Erythroblast (primary cell): ENCODE measurements around the gene CCNO.

ENCODE experiments used
- DNase-seq, 2 experiments: peaks; one replicate each; lab custom pipeline; 2025; lab: John Stamatoyannopoulos, UW
- GATA1 ChIP-seq: IDR thresholded peaks from 2 replicates; pipeline ENCODE4 v1.6.1; 2011; ENCODE audit warnings: low read depth, mild to moderate bottlenecking, control low read depth, low read length, moderate library complexity
- POLR2A ChIP-seq: IDR thresholded peaks from 2 replicates; pipeline ENCODE4 v1.6.1; 2011; ENCODE audit warnings: mild to moderate bottlenecking, low read length

The CCNO gene

GRCh38 chr5:55232985-55233928 is at the start of gene CCNO:
Gene CCNO (minus strand): TSS chr5:55233608. CDS start chr5:55233523, 85 bp downstream.
- peak; percentile 55 to 61 for DNase-seq
- TF ChIP-seq GATA1 (no peak), POLR2A (no peak)

GRCh38 chr5:55278778-55279177 is 45.4 kb upstream of the CCNO start:
- no peak for DNase-seq
- TF ChIP-seq POLR2A, result no peak
- no peak for TF ChIP-seq GATA1

GRCh38 chr5:55276771-55277170 is 43.4 kb upstream of the CCNO start:
- DNase-seq, result no peak
- TF ChIP-seq POLR2A (no peak), GATA1 (no peak)

- DNase-seq, result no peak
- TF ChIP-seq POLR2A (no peak), GATA1 (no peak)
Measured at GRCh38 chr5:55258339-55258738, 24.9 kb upstream of the CCNO start.

GRCh38 chr5:55254802-55255201 is 21.4 kb upstream of the CCNO start:
- no peak for DNase-seq
- TF ChIP-seq GATA1 (no peak), POLR2A (no peak)

- no peak for DNase-seq
- TF ChIP-seq POLR2A (no peak), GATA1 (no peak)
Measured at GRCh38 chr5:55250064-55250463, 16.7 kb upstream of the CCNO start.

- TF ChIP-seq POLR2A (no peak), GATA1 (no peak)
- no peak for DNase-seq
Measured at GRCh38 chr5:55241746-55242145, 8.3 kb upstream of the CCNO start.

- DNase-seq, result no peak
- TF ChIP-seq POLR2A (no peak), GATA1 (no peak)
Measured at GRCh38 chr5:55236800-55237199, 3.4 kb upstream of the CCNO start.

GRCh38 chr5:55234121-55234700 is 803 bp upstream of the CCNO start:
- DNase-seq, result peak; percentile 24 to 34
- no peak for TF ChIP-seq POLR2A
- no peak for TF ChIP-seq GATA1

- DNase-seq, result peak; percentile 38 to 40
- TF ChIP-seq GATA1, result no peak
- TF ChIP-seq POLR2A, result no peak
Measured at GRCh38 chr5:55232271-55232984, 980 bp downstream of the CCNO start.

- TF ChIP-seq GATA1, result no peak
- no peak for TF ChIP-seq POLR2A
- DNase-seq, result no peak
Measured at GRCh38 chr5:55231919-55232270, 1.5 kb downstream of the CCNO start.

GRCh38 chr5:55231029-55231918 is 2.1 kb downstream of the CCNO start:
- DNase-seq, result peak; percentile 42 to 44
- TF ChIP-seq POLR2A (no peak), GATA1 (no peak)

- no peak for TF ChIP-seq POLR2A
- no peak for TF ChIP-seq GATA1
- DNase-seq, result no peak
Measured at GRCh38 chr5:55230086-55230629, 3.2 kb downstream of the CCNO start.
